ENCODE data around the gene RASGRP1. TPM values are rescaled to one million over a fixed set of nuclear protein-coding genes. Genes with fewer than 3 reads are reported as not detected.

RASGRP1 gene
- total RNA-seq: 14.5 TPM

GRCh38 chr15:38564557-38565286, at the start of gene RASGRP1:
TSS of gene RASGRP1 (minus strand) at chr15:38564814. CDS start at chr15:38564628, 186 bp downstream.

GRCh38 chr15:38453971-38454695, 110.5 kb downstream of the RASGRP1 start, which contains the start of gene FAM98B:
TSS of gene FAM98B (plus strand) at chr15:38454127. CDS start at chr15:38454162, 35 bp downstream.

Other genes starting within 250 kb of the RASGRP1 start
- 37.6 TPM for gene FAM98B, start 110.7 kb downstream of the RASGRP1 start, total RNA-seq